ENCODE data around the gene TPCN2.
A peak's percentile ranks its signal among the peaks of the same experiment; 100 is the strongest.

TPCN2 gene

DNA sequence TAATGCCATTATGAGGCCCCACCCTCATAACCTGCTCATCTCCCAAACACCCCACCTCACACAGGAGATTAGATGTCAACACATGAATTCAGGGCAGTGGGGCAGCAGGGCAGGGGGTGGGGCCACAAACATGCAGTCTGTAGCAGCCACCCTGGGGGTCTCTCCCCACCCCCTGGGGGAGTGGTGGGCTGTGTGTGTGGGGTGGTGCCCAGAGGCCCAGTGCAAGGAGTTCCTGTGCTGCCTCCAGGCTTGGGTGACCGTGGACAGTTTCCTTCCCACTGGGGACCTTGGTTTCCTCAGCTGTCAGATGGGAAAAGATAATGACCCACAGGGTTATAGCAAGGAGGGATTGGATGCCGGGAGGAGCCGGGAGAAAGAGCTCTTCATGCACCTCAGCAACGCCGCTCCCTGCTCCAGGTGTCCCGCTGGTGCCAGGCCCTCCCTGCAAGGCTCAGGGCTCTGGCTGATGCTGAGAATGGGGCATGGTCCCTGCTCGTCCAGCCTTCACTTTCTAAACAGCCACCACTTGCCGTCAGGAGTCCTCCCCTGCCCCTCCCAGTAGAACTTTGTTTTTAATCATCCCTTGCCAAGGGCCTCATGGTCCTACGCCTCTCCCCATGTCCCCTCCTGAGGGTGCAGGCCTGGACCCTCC is 33.7 kb upstream of the TPCN2 start:
- DNase-seq (ENCODE audit: low spot score), result no peak
- no peak for TF ChIP-seq CTCF (IDR thresholded peaks at IDR 0.05)
- no peak overlapping the region for H3K4me3 ChIP-seq
- H3K27ac ChIP-seq, result peak overlapping the region; percentile 92 to 97

DNA sequence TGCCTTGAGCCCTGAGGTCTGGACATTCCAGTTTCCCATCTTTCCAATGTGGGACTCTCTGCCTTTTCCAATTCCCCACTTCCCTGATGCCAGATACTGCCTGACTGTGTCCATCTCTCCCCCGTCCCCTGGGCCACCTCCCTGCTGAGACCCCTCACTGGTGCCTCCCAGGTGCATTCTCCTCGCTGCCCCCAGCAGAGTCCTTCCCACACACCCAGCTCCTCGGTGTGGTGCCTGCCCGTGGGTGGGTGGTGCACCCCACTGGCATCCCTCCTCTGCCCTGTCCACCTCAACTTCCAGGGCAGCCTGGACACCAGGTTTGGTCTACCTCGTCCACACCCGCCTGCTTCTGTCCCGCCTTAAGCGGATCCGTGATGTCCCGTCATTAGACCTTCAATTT is 30.8 kb upstream of the TPCN2 start:
- no peak for DNase-seq (ENCODE audit: low spot score)
- Histone ChIP-seq H3K27ac (peak overlapping the region in 1 of 2 donors; percentile 78), H3K4me3 (no peak overlapping the region)
- TF ChIP-seq CTCF (IDR thresholded peaks at IDR 0.05), result no peak

DNA sequence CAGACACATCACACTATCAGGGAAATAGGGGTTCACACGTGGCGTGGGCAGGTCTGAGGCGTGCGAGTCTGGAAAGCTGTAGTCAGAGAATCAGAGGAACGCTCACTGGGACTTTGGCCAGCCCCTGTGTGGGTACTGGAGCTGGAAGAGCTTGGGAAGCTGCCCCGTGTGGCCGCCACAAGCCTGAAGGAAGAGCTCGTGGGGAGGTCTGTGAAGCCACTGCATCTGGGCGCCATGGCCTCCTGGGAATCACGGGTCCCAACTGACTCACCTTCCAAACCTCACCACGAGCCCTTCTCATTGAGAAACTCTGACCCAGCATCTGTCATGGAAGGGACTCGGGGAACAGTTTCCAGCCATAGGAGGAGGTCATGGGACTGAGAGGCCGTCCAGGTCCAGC is 29.8 kb upstream of the TPCN2 start:
- peak overlapping the region; percentile 59 to 78 for H3K27ac ChIP-seq
- no peak for DNase-seq (ENCODE audit: low spot score)

GRCh38 chr11:69022260-69022659 is 26.5 kb upstream of the TPCN2 start:
- Histone ChIP-seq H3K27ac (peak overlapping the region in 1 of 2 donors; percentile 28), H3K4me3 (no peak overlapping the region)
- no peak for TF ChIP-seq CTCF (IDR thresholded peaks at IDR 0.05)
- DNase-seq (ENCODE audit: low spot score), result no peak

More for the DNA sequence above, 29.8 kb upstream of the TPCN2 start:
- H3K4me3 ChIP-seq, result no peak overlapping the region
- no peak for TF ChIP-seq CTCF (IDR thresholded peaks at IDR 0.05)

DNA sequence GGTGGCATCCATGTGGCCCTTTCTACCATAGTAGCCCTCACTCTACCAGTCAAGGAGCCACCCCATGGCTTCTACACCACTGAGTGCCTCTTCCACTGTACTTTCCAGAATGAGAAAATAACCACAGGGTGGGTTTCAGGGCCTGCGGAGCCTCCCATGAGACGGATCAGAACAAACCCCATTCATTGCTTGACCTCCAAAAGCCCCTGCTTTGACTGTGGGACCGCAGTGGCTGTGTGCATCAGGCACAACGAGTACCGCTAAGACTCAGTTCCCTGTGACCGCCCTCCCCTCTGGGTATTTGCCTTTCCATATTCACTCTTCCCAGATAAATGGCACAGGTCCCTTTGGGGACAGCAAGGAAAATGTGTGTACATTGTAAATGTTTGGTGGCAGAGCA is 24.2 kb upstream of the TPCN2 start:
- DNase-seq (ENCODE audit: low spot score), result no peak
- Histone ChIP-seq H3K27ac (no peak overlapping the region), H3K4me3 (no peak overlapping the region)
- TF ChIP-seq CTCF (IDR thresholded peaks at IDR 0.05), result no peak

GRCh38 chr11:69027704-69028372 is 20.9 kb upstream of the TPCN2 start:
- DNase-seq (ENCODE audit: low spot score), result no peak
- no peak overlapping the region for H3K27ac ChIP-seq
- H3K4me3 ChIP-seq, result no peak overlapping the region
- no peak for TF ChIP-seq CTCF (IDR thresholded peaks at IDR 0.05)

GRCh38 chr11:69030301-69030700 is 18.4 kb upstream of the TPCN2 start:
- H3K4me3 ChIP-seq, result no peak overlapping the region
- H3K27ac ChIP-seq, result no peak overlapping the region
- TF ChIP-seq CTCF (IDR thresholded peaks at IDR 0.05), result no peak
- DNase-seq (ENCODE audit: low spot score), result no peak

Measured in coronary artery (tissue), 2 donors.